NCI-H2227 treated with DMSO at 0.1 percent for 48 hours (cell line): ENCODE measurements around the gene MMP10.

ENCODE experiments used
- DNase-seq: peaks from one replicate; lab custom pipeline; 2025; lab: John Stamatoyannopoulos, UW

Gene MMP10

GRCh38 chr11:102780491-102780918, at the start of gene MMP10:
Gene MMP10 (minus strand): TSS chr11:102780628. CDS start chr11:102780591, 37 bp downstream.
- DNase-seq, result no peak

GRCh38 chr11:102829316-102830000, 49.0 kb upstream of the MMP10 start:
- no peak for DNase-seq

- DNase-seq, result no peak
Observed at GRCh38 chr11:102824556-102824955, 44.1 kb upstream of the MMP10 start.

- no peak for DNase-seq
Observed at GRCh38 chr11:102819491-102819890, 39.1 kb upstream of the MMP10 start.

GRCh38 chr11:102813484-102813883, 33.1 kb upstream of the MMP10 start:
- no peak for DNase-seq

- DNase-seq, result no peak
Observed at GRCh38 chr11:102812188-102812587, 31.8 kb upstream of the MMP10 start.

- no peak for DNase-seq
Observed at GRCh38 chr11:102810950-102811660, 30.7 kb upstream of the MMP10 start.

- DNase-seq, result no peak
Observed at GRCh38 chr11:102809971-102810370, 29.5 kb upstream of the MMP10 start.

- DNase-seq, result no peak
Observed at GRCh38 chr11:102807921-102808320, 27.5 kb upstream of the MMP10 start.

GRCh38 chr11:102806296-102806695, 25.9 kb upstream of the MMP10 start:
- no peak for DNase-seq

GRCh38 chr11:102802341-102802740, 21.9 kb upstream of the MMP10 start:
- DNase-seq, result no peak

GRCh38 chr11:102800767-102801166, 20.3 kb upstream of the MMP10 start:
- no peak for DNase-seq

GRCh38 chr11:102799681-102800340, 19.4 kb upstream of the MMP10 start:
- DNase-seq, result no peak

GRCh38 chr11:102798012-102798746, 17.8 kb upstream of the MMP10 start, which contains the start of gene MMP1:
Gene MMP1 (minus strand): TSS chr11:102798160. CDS start chr11:102798092, 68 bp downstream.
- DNase-seq, result no peak

- DNase-seq, result no peak
Observed at GRCh38 chr11:102794382-102794781, 14.0 kb upstream of the MMP10 start.

- no peak for DNase-seq
Observed at GRCh38 chr11:102793677-102794290, 13.4 kb upstream of the MMP10 start.

- no peak for DNase-seq
Observed at GRCh38 chr11:102792604-102793003, 12.2 kb upstream of the MMP10 start.

- DNase-seq, result no peak
Observed at GRCh38 chr11:102791271-102792036, 11.0 kb upstream of the MMP10 start.

GRCh38 chr11:102788334-102788995, 8.0 kb upstream of the MMP10 start:
- DNase-seq, result no peak

- DNase-seq, result no peak
Observed at GRCh38 chr11:102784380-102784779, 4.0 kb upstream of the MMP10 start.
